Keratinocyte (primary cell): ENCODE results near the gene TTC28. TPM values are rescaled to one million over a fixed set of nuclear protein-coding genes. Genes with fewer than 3 reads are reported as not detected.

Experiments
- DNase-seq: peaks from one replicate; pipeline ENCODE4 v3.0.0-alpha.2; 2011; ENCODE audit warnings: low read depth, missing footprints, low spot score
- FAIRE-seq: peaks from 2 replicates; lab custom pipeline; 2011; peaks lifted over from hg19 to GRCh38; lab: Jason Lieb, UNC
- H2AFZ ChIP-seq: 2 replicates; pipeline ENCODE4 v1.6.0; 2012; ENCODE audit warnings: low read length, control low read depth, inconsistent platforms; ENCODE audit not compliant: control insufficient read depth
- H3K27ac ChIP-seq: 2 replicates; pipeline ENCODE4 v1.5.1; 2011; ENCODE audit warnings: low read length; ENCODE audit not compliant: control insufficient read depth, insufficient read depth
- H3K27me3 ChIP-seq: 3 replicates; pipeline ENCODE4 v1.6.0; 2011; ENCODE audit warnings: low read length; ENCODE audit not compliant: control insufficient read depth, insufficient read depth; ENCODE audit errors: extremely low read depth
- H3K36me3 ChIP-seq, 2 experiments: 2 replicates in 1 of 2; 3 replicates in 1 of 2; pipeline ENCODE4 v1.5.1; 2011; ENCODE audit warnings: low read length in 2 of 2, mild to moderate bottlenecking in 1 of 2; ENCODE audit not compliant: control insufficient read depth in 2 of 2, insufficient read depth in 2 of 2; ENCODE audit errors: extremely low read depth in 1 of 2
- H3K4me1 ChIP-seq: 3 replicates; pipeline ENCODE4 v1.5.1; 2011; ENCODE audit warnings: low read length; ENCODE audit not compliant: control insufficient read depth, insufficient read depth; ENCODE audit errors: extremely low read depth
- H3K4me2 ChIP-seq: 3 replicates; pipeline ENCODE4 v1.6.0; 2011; ENCODE audit warnings: low read depth, low read length; ENCODE audit not compliant: control insufficient read depth, insufficient read depth; ENCODE audit errors: extremely low read depth
- H3K4me3 ChIP-seq, 3 experiments: fragments of 200-600 bp in 1 of 3; sonication (generic) in 1 of 3; 2 replicates in 2 of 3; 3 replicates in 1 of 3; pipeline ENCODE4 v1.5.1; 2011 to 2016; ENCODE audit warnings: low read length in 3 of 3, mild to moderate bottlenecking in 3 of 3, control low read depth in 2 of 3, inconsistent platforms in 1 of 3, low read depth in 1 of 3, mixed read lengths in 1 of 3, mixed run types in 1 of 3, moderate library complexity in 1 of 3; ENCODE audit not compliant: control insufficient read depth in 2 of 3, insufficient read depth in 2 of 3; ENCODE audit errors: extremely low read depth in 1 of 3
- H3K79me2 ChIP-seq: 2 replicates; pipeline ENCODE4 v1.6.0; 2012; ENCODE audit warnings: low read length; ENCODE audit not compliant: control insufficient read depth, insufficient read depth
- H3K9ac ChIP-seq: 3 replicates; pipeline ENCODE4 v1.6.0; 2011; ENCODE audit warnings: low read length; ENCODE audit not compliant: control insufficient read depth, insufficient read depth; ENCODE audit errors: extremely low read depth
- H3K9me1 ChIP-seq: 3 replicates; pipeline ENCODE4 v1.6.0; 2011; ENCODE audit warnings: low read length; ENCODE audit not compliant: control insufficient read depth, insufficient read depth; ENCODE audit errors: extremely low read depth
- H3K9me3 ChIP-seq: 2 replicates; pipeline ENCODE4 v1.5.1; 2012; ENCODE audit warnings: low read depth, low read length; ENCODE audit not compliant: control insufficient read depth
- H4K20me1 ChIP-seq: 3 replicates; pipeline ENCODE4 v1.6.0; 2011; ENCODE audit warnings: low read length; ENCODE audit not compliant: control insufficient read depth, insufficient read depth; ENCODE audit errors: extremely low read depth
- CTCF ChIP-seq, 3 experiments: IDR thresholded peaks in 1 of 3; conservative IDR thresholded peaks in 1 of 3; optimal IDR thresholded peaks in 1 of 3; 2 replicates in 2 of 3; 3 replicates in 1 of 3; pipeline versions ENCODE3 to v1.5.1; 2011; ENCODE audit warnings: low read length in 3 of 3, mild to moderate bottlenecking in 3 of 3, moderate library complexity in 2 of 3, control low read depth in 1 of 3, inconsistent platforms in 1 of 3; ENCODE audit not compliant: insufficient read depth in 2 of 3; ENCODE audit errors: extremely low read depth in 1 of 3
- EZH2 ChIP-seq: IDR thresholded peaks from one replicate; pipeline ENCODE4 v1.6.1; 2012; ENCODE audit warnings: inconsistent platforms, mild to moderate bottlenecking, low read length, moderate library complexity
- dilution Hi-C: fragments of 300-500 bp; cut with MboI; formaldehyde crosslinking; loops from one replicate; pipeline ENCODE4 v1.7.0; 2020; ENCODE audit warnings: low sequenced_read_pairs; ENCODE audit not compliant: extremely low pct_ligation_motif_present
- polyA plus RNA-seq, 5 experiments: library from polyadenylated mRNA; depleted of rRNA in 3 of 5; stranded (reverse) in 3 of 5; stranded (forward) in 1 of 5; unstranded in 1 of 5; fragments of >200 nt; gene quantifications; 1 replicate in 1 of 5; 2 replicates in 3 of 5; 3 replicates in 1 of 5; pipeline versions ENCODE4 v1.2.1 to v1.2.3, GENCODE V29; 2011 to 2012; ENCODE audit warnings: missing spikeins in 2 of 5, low read depth in 1 of 5, low replicate concordance in 1 of 5

TTC28 gene
- polyA plus RNA-seq, 1 donor (not counting 4 experiments of a cell fraction or from before 2014, with no cell fraction given): 0.66 TPM

- TF ChIP-seq EZH2 (no peak), CTCF (optimal IDR thresholded peaks at IDR 0.05 in 1 of 3, IDR thresholded peaks at IDR 0.05 in 1 of 3, conservative IDR thresholded peaks at IDR 0.05 in 1 of 3; ENCODE audit: extremely low read depth in 1 of 3, insufficient read depth in 2 of 3, low read length in 3 of 3) (no peak)
- no peak overlapping the region for H2AFZ ChIP-seq
- no peaks in the 10 kb centered on the region for H3K4me1 ChIP-seq
- dilution Hi-C loops: no loop called here
- no peaks in the 10 kb centered on the region for H3K36me3 ChIP-seq
- no peak overlapping the region for H3K4me2 ChIP-seq
- DNase-seq: no peak
- no peaks in the 10 kb centered on the region for H3K9me3 ChIP-seq
- no peak overlapping the region for H3K27ac ChIP-seq
- no peak for FAIRE-seq
- no peak overlapping the region for H3K4me3 ChIP-seq
- H3K79me2 ChIP-seq: no peaks in the 10 kb centered on the region
- H4K20me1 ChIP-seq: peaks cover 3% of the 10 kb centered on the region
- no peaks in the 10 kb centered on the region for H3K27me3 ChIP-seq
- H3K9ac ChIP-seq: no peak overlapping the region
- H3K9me1 ChIP-seq: no peaks in the 10 kb centered on the region
These were observed 678.3 kb downstream of the TTC28 start for GRCh38 chr22:28001171-28001835.

- no peak overlapping the region for H3K9ac ChIP-seq
- H3K4me3 ChIP-seq: no peak overlapping the region
- no peaks in the 10 kb centered on the region for H3K9me1 ChIP-seq
- DNase-seq (no peak), FAIRE-seq (no peak)
- H3K9me3 ChIP-seq: no peaks in the 10 kb centered on the region
- no peak overlapping the region for H3K27ac ChIP-seq
- H3K4me1 ChIP-seq: no peaks in the 10 kb centered on the region
- no peaks in the 10 kb centered on the region for H3K27me3 ChIP-seq
- no peak overlapping the region for H3K4me2 ChIP-seq
- no peaks in the 10 kb centered on the region for H3K79me2 ChIP-seq
- no peaks in the 10 kb centered on the region for H3K36me3 ChIP-seq
- dilution Hi-C loops: no loop called here
- peaks cover 3% of the 10 kb centered on the region for H4K20me1 ChIP-seq
- H2AFZ ChIP-seq: no peak overlapping the region
- TF ChIP-seq EZH2 (no peak), CTCF (optimal IDR thresholded peaks at IDR 0.05 in 1 of 3, IDR thresholded peaks at IDR 0.05 in 1 of 3, conservative IDR thresholded peaks at IDR 0.05 in 1 of 3; ENCODE audit: extremely low read depth in 1 of 3, insufficient read depth in 2 of 3, low read length in 3 of 3) (no peak)
These were observed 679.3 kb downstream of the TTC28 start for GRCh38 chr22:28000361-28000760.
